Hypothalamus (tissue), 51 donors: ENCODE results near the gene KRTAP19-1.
"Not testable (repeated sequence)": the region's sequence is repeated elsewhere in the genome, so short reads cannot be mapped to it uniquely, and the experiment has no call there.

Source experiments
- DNase-seq, 51 donors: peaks; one replicate each; lab custom pipeline; 2025; lab: John Stamatoyannopoulos, UW

KRTAP19-1 gene

DNA sequence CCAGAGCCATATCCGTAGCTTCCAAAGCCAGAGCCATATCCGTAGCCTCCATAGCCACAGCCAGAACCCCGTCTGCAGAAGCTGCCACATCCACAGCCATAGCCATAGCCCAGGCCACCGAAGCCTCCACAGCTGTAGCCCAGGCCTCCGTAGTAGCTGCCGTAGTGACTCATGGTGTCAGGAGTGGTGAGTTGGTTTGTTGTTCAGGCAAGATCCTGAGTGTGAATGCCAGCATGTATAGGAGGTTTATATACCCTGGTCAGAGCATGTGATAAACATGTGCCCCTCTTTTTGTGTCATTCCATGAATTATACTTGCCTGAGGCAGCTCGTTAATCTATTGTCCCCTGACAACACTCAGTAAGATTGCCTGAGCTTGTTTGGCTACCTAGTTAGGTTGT is at the start of gene KRTAP19-1:
Gene KRTAP19-1 (minus strand): TSS at position 223 of the 400 bp plus-strand sequence. CDS start 50 bp downstream, at position 173.
- no peak for DNase-seq

DNA sequence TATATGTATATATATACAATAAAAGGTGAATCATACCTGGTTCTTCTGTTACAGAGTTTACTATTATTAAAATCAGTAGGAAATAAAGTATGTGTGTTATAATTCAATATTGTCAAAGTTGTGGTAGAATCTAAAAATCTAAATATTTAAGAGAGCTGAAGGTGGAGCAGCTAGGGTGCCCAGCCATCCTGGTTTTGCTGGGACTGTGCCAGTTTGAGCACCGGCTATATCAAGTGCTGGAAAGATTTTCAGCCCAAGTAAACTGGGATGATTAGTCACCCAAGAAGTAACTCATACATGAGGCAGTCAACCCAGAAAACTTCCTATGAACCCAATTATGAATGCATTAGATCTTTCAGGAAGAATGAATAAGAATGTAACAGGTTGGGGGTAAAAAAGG is 38.7 kb upstream of the KRTAP19-1 start:
- DNase-seq: no peak

- no peak for DNase-seq
Measured at GRCh38 chr21:30515681-30516080, 35.5 kb upstream of the KRTAP19-1 start.

GRCh38 chr21:30505621-30506205 is 25.5 kb upstream of the KRTAP19-1 start:
- DNase-seq: not testable (repeated sequence)

DNA sequence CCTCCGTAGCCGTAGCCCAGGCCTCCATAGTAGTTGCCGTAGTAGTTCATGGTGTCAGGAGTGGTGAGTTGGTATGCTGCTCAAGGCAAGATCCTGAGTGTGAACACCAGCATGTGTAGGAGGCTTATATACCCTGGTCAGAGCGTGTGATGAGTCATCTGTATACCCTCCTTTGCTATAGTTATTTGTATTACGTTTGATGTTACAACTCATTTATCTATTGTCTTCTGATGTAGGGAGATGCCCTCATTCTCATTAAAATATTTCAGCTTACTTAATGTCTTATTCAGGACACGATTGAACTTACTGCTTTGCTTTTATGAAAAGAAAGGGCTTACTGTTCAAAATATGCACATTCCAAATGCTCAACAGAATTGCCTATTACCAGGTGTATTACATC is 21.9 kb upstream of the KRTAP19-1 start, which contains the start of gene KRTAP19-5:
Gene KRTAP19-5 (minus strand): TSS at position 101 of the 400 bp plus-strand sequence. CDS start 51 bp downstream, at position 50.
- no peak for DNase-seq

DNA sequence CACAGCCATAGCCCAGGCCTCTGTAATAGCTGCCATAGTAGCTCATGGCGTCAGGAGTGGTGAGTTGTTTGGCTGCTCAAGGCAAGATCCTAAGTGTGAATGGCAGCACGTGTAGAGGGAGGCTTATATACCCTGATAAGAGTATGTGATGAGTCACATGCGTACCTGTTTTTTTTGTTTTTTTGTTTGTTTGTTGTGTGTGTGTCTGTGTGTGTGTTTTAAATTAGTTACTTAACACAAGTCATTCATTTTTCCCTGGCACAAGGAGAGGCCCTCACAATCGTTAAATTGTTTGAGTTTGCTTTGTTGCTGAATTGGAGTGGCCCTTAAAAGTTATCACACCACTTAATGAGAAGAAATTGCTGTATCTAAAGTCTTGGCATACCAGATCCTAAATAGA is 16.9 kb upstream of the KRTAP19-1 start, which contains the start of gene KRTAP19-4:
Gene KRTAP19-4 (minus strand): TSS at position 101 of the 400 bp plus-strand sequence. CDS start 55 bp downstream, at position 46.
- DNase-seq: no peak

GRCh38 chr21:30491963-30492428 is 11.8 kb upstream of the KRTAP19-1 start, which contains the start of gene KRTAP19-3:
KRTAP19-3 (minus strand) TSS chr21:30492013; CDS start chr21:30491957, 56 bp downstream.
- no peak for DNase-seq

DNA sequence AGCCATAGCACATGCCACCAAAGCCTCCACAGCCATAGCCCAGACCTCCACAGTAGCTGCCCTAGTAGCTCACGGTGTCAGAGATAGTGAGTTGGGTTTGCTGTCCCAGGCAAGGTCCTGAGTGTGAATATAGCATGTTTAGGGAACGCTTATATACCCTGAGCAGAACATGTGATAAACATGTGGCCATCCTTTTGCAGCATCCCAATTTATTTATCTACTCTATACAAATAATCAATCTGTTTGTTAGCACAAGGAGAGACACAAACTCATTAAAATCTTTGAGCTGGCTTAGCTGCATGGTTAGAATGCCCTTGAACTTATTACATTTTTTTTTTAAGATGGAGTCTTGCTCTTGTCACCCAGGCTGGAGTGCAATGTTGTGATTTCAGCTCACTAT is 7.2 kb upstream of the KRTAP19-1 start, which contains the start of gene KRTAP19-2:
Gene KRTAP19-2 (minus strand): TSS at position 101 of the 400 bp plus-strand sequence. CDS start 88 bp downstream, at position 13.
- no peak for DNase-seq

- no peak for DNase-seq
Measured at GRCh38 chr21:30486180-30486579, 6.0 kb upstream of the KRTAP19-1 start.

DNA sequence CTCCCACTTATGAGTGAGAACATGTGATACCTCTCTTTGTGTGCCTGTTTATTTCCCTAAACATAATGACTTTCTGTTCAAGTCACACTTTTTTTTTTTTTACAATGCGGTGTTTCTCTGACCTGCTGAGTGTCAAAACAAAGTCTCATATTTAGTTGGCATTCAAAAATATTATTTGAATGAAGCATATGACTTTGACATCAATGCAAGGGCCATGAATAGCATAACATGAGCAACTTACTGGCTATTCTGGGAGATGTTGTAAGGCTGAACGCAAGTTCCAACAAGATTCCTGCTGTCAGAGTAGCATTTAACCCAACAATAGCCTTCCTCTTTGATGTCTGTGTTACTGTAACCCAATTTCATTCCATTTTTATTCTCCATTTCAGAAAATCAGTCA is 2.0 kb upstream of the KRTAP19-1 start:
- no peak for DNase-seq

- no peak for DNase-seq
Measured at GRCh38 chr21:30479259-30479658, 908 bp downstream of the KRTAP19-1 start.

GRCh38 chr21:30478004-30478403 is 2.2 kb downstream of the KRTAP19-1 start:
- DNase-seq: no peak

DNA sequence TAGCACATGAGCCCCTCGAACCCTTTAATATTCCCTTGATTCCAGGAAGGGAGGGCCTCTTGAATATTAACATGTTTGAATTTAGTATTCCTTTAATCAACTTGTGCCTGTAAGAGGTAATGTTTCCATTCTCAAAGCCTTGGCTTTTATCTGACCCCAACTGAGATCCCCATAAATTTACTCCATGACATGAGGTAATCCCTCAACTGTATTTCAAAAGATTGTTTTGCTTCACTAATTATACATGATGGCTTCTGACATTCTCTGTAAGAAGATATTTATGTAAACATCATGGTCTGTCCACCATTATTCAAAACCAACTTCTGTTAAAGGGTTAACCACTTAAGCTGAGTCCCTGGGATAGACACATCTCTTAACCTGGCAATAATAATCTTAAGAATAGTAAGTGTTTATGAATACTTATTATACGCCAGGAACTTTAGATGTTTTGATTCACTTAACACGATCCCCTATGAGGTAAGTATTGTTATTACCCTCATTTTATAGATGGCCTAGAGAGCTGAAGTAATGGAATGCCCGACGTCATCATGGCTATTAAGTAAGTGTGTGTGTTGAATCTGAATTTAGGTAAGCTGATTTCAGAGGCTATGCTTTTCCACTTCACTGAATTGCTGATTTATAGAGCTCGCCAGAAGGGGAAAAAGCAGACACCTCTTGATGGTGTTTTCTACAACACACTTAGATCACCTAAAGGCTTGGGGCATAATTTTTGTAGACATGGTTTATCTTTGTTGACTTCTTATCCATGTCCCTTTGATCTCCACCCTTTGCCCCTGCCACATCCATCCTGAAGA is 11.1 kb downstream of the KRTAP19-1 start:
- no peak for DNase-seq

DNA sequence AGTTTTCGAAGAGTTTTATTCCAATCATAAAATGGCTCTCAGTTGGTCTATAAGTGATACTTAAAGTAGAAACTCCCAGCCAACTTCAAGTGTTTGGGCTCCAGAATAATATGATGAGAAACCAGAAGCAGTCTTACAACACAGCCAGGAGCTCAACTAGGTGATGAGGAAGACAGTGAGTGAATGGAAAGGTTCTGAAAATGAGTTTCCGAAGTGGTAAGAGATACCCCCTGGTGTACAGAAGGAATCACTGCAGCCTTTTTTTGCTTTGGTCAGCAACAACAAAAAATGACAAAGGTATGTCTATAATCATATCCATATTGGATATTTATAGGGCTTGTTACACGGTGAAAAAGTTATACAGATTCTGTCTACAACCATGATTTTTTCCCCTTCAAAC is 16.5 kb downstream of the KRTAP19-1 start:
- no peak for DNase-seq

DNA sequence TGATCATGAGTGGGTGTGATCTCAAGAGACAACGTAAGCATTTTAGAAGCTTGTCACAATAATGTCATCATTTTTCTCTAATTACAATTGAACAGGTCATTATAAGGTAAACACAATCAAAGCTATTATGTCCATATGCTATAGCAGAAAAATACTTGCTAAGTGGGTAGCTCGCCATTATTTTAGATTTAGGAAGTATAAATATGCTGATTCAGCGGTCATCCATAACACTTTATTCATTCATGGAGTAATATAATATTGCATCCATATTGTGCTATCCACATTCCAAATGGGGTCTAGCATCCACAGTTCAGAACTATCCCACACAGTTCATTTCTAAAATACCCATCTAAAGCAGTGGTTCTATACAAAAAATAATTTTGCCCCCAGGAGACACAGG is 31.7 kb downstream of the KRTAP19-1 start:
- DNase-seq: no peak

- DNase-seq: no peak
Measured at GRCh38 chr21:30447056-30447455, 33.1 kb downstream of the KRTAP19-1 start.

GRCh38 chr21:30444204-30444603 is 36.0 kb downstream of the KRTAP19-1 start:
- DNase-seq: no peak

- no peak for DNase-seq
Measured at GRCh38 chr21:30443226-30443625, 36.9 kb downstream of the KRTAP19-1 start.

- no peak for DNase-seq
Measured at GRCh38 chr21:30439975-30440374, 40.2 kb downstream of the KRTAP19-1 start, which contains the start of gene KRTAP15-1. KRTAP15-1 (plus strand) TSS chr21:30440275; CDS start chr21:30440328, 53 bp downstream.

- DNase-seq: no peak
Measured at GRCh38 chr21:30437010-30437565, 43.1 kb downstream of the KRTAP19-1 start.

DNA sequence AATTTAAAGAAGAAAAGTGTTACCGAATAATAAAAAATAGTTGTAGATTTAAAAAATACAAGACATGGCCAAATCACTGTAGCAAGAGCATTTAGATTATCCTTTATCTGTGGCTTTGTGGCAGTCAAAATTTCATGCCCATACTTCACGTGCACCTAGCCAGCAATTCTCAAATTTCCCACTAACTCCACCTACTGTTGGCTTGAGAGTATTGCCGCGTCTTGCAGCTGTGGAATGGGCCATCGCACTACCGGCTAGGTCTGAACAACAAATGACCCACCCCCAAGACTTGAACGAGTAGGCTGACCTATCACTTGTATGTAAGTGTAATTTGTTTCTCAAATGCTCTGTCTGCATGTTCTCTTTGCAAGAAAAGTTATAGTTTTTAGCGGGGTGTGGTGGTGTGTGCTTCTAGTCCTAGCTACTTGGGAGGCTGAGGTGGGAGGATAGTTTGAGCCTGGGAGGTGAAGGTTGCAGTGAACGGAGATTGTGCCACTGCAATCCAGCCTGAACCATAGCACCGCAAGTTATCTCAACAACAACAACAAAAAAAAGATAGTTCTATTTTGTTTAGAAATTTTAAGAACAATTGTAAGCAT is 46.0 kb downstream of the KRTAP19-1 start:
- DNase-seq: peak in 2 of 51 donors; percentile 0 to 1
